Posterior vena cava (tissue), 2 donors: ENCODE measurements around the gene SLAMF8. TPM values are rescaled to one million over a fixed set of nuclear protein-coding genes. Genes with fewer than 3 reads are reported as not detected.

Source experiments
- total RNA-seq, 2 donors: library from RNA; stranded (reverse); fragmentation: NEBNext Ultra II Directional; extraction: Animal tissue kit (Norgen Biotek cat#: 25700); gene quantifications; one replicate each; pipeline ENCODE4 v1.2.1, GENCODE V29; 2021
- donor health status: DM: yes; HTN: yes; CAD: no.
- donor health status: DM: yes; HTN: yes; CAD: no.

The SLAMF8 gene
- total RNA-seq, 2 donors from 2014 or later, result 4.8 to 10.5 TPM

Other genes with a start within 250 kb of the SLAMF8 start
- not detected for gene APCS, start 239.0 kb upstream of the SLAMF8 start, total RNA-seq
- under 1 TPM; 0.33 to 0.65 TPM for gene CRP, start 112.3 kb upstream of the SLAMF8 start, total RNA-seq
- 10 to 100 TPM; 36.0 to 36.9 TPM for gene DUSP23, start 45.9 kb upstream of the SLAMF8 start, total RNA-seq
- gene FCRL6, start 24.5 kb upstream of the SLAMF8 start, total RNA-seq, result under 1 TPM; 0.29 to 0.42 TPM
- gene VSIG8, start 35.8 kb downstream of the SLAMF8 start, total RNA-seq, result under 1 TPM in 1 of 2 donors, not detected in 1; 0.19 TPM
- gene CFAP45, start 73.3 kb downstream of the SLAMF8 start, total RNA-seq, result 1 to 10 TPM; 1.2 to 2.2 TPM
- 100 to 1,000 TPM; 237 to 244 TPM for gene TAGLN2, start 98.6 kb downstream of the SLAMF8 start, total RNA-seq
- under 1 TPM; 0.10 to 0.42 TPM for gene IGSF9, start 118.7 kb downstream of the SLAMF8 start, total RNA-seq
- under 1 TPM in 1 of 2 donors, not detected in 1; 0.38 TPM for gene SLAMF9, start 127.4 kb downstream of the SLAMF8 start, total RNA-seq
- gene PIGM, start 205.1 kb downstream of the SLAMF8 start, total RNA-seq, result 1 to 10 TPM; 5.5 to 6.3 TPM
- under 1 TPM in 1 of 2 donors, not detected in 1; 0.19 TPM for gene KCNJ10, start 243.3 kb downstream of the SLAMF8 start, total RNA-seq